D721Med (cell line): ENCODE data around the gene ANAPC5.

Experiments
- DNase-seq: peaks from one replicate; pipeline ENCODE4 v3.0.0; 2011; ENCODE audit warnings: low spot score; ENCODE audit not compliant: insufficient read length
- FAIRE-seq: peaks from 2 replicates; lab custom pipeline; 2011; peaks lifted over from hg19 to GRCh38; lab: Jason Lieb, UNC
- TF ChIP-seq, protein P1 (sequence below): IDR thresholded peaks from 2 replicates; pipeline ENCODE4 v1.5.1; 2012; ENCODE audit warnings: mild to moderate bottlenecking, control low read depth; ENCODE audit not compliant: insufficient read depth; ENCODE audit errors: missing control alignments

Gene ANAPC5

DNA sequence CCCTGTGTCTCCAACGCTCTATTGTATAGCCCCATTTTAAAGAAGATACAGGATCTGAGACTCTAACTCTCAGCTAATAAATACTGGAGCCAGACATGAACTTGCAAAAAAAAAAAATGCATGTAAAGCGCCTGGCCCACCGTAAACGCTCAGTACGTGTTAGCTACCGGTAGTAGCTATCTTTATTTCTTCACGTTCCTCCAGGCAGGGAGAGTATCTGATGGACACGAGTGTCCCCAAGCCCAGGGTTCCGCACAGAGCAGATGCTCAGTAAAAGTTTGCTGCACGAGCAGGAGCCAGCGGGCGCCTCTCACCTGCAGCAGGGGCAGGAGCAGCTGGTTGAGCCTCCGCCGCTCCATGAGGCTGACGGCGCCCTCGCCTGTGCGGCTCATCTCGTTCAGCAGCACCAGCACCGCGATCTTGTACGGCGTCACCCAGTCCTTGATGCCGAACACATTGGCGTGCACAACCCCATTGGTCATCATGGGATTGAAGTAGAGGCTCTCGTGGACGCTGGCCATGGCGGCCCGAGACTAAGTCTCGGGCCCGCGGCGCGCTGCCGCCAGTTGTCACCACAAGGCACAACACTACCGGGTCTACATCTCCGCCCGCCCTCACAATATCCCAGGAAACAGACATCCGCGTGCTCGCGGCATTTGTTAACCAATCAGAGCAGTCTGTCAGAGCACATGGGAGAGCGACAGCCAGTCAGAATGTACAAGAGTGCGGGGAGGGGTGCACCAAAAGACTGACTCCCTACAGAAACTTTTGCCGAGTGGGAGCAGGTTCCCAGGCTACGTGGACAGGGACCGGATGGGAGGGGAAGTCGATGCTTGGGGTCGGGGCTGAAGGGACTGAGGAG is at the start of gene ANAPC5:
Gene ANAPC5, minus strand, starts transcription at position 592 of the 862 bp plus-strand sequence. Its CDS starts 71 bp downstream, at position 521.
- TF ChIP-seq, protein P1, sequence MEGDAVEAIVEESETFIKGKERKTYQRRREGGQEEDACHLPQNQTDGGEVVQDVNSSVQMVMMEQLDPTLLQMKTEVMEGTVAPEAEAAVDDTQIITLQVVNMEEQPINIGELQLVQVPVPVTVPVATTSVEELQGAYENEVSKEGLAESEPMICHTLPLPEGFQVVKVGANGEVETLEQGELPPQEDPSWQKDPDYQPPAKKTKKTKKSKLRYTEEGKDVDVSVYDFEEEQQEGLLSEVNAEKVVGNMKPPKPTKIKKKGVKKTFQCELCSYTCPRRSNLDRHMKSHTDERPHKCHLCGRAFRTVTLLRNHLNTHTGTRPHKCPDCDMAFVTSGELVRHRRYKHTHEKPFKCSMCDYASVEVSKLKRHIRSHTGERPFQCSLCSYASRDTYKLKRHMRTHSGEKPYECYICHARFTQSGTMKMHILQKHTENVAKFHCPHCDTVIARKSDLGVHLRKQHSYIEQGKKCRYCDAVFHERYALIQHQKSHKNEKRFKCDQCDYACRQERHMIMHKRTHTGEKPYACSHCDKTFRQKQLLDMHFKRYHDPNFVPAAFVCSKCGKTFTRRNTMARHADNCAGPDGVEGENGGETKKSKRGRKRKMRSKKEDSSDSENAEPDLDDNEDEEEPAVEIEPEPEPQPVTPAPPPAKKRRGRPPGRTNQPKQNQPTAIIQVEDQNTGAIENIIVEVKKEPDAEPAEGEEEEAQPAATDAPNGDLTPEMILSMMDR, result no peak
- no peak for FAIRE-seq
- peak; percentile 78 for DNase-seq

GRCh38 chr12:121400332-121401139 is 48.3 kb upstream of the ANAPC5 start:
- no peak for DNase-seq
- FAIRE-seq, result no peak
- TF ChIP-seq, protein P1, result no peak

- TF ChIP-seq, protein P1, result no peak
- FAIRE-seq, result no peak
- DNase-seq, result peak; percentile 58
These were observed 47.5 kb upstream of the ANAPC5 start, which contains the start of gene RNF34 for GRCh38 chr12:121399391-121400331. Gene RNF34, plus strand, starts transcription at chr12:121400118. Its CDS starts 95 bp downstream, at chr12:121400213.

- FAIRE-seq (no peak), DNase-seq (no peak)
- TF ChIP-seq, protein P1, result no peak
These were observed 46.1 kb upstream of the ANAPC5 start for GRCh38 chr12:121398355-121398754.

- FAIRE-seq (no peak), DNase-seq (no peak)
- TF ChIP-seq, protein P1, result no peak
These were observed 45.3 kb upstream of the ANAPC5 start for GRCh38 chr12:121397521-121397920.

DNA sequence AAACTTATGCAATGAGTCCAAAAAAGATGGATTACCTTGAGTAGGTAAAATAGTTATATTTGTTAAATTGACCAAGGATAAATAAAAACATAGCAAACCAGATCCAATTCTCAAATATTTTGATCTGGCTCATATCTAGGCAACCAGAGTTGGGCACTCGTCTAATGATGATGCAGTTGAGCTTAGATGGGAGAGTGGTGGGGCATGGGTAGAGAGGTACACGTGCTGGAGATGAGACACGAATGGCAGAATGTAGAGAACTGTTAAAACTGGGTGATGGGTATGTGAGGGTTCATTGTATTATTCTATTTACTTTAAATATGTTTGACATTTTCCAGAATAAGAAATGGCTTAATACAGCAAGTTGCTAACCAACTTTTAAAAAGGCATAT is 40.1 kb upstream of the ANAPC5 start:
- DNase-seq, result no peak
- TF ChIP-seq, protein P1, result no peak
- no peak for FAIRE-seq
